ENCODE results near the gene BEST1. TPM values are rescaled to one million over a fixed set of nuclear protein-coding genes. Genes with fewer than 3 reads are reported as not detected.

The BEST1 gene
- total and polyA plus RNA-seq, 2 of the 13 experiments (the other 11 are each of a cell fraction or from before 2014, with no cell fraction given): 0.09 to 0.65 TPM

- TF ChIP-seq TAF15 (IDR thresholded peaks at IDR 0.05; ENCODE audit: low read depth, low read length, poor library complexity, severe bottlenecking) (no peak), BRD4 (CRISPR knock-in tag; IDR thresholded peaks at IDR 0.05) (peak; percentile 86), ZNF414 (CRISPR knock-in tag; IDR thresholded peaks at IDR 0.05) (peak; percentile 32; the same call in 1 of the 2 replicates), SKI (IDR thresholded peaks at IDR 0.05; ENCODE audit: partially characterized antibody) (peak; percentile 30), FOXK2 (IDR thresholded peaks at IDR 0.05) (0 out of 2 replicates have a peak, but pooled peaks have one; percentile 49)
Observed at GRCh38 chr11:61971248-61972111, 21.3 kb downstream of the BEST1 start (continued).

- TSS peak; percentile 98 for BruUV-seq (replicated peaks)
- POLR2A ChIA-PET: interaction anchor here (0.8 to 14.8 kb wide), 21 partner anchors 9 to 869 kb away, joined by 3 to 518 read pairs (median 8); partner anchors contain the start of genes BEST1 and FADS1
- ATAC-seq: peak; percentile 23
- Histone ChIP-seq H3K36me3 (replicated peaks in 1 of 2; ENCODE audit: control insufficient read depth in 1 of 2, insufficient read depth in 2 of 2, low read length in 2 of 2) (no peaks in the 10 kb centered on the region), H3K27me3 (ENCODE audit: control insufficient read depth in 1 of 2, insufficient read depth in 2 of 2, low read length in 2 of 2) (no peaks in the 10 kb centered on the region; a peak in 1 of 5 replicates), H3K9ac (ENCODE audit: insufficient read depth, low read depth, low read length) (peak overlapping the region; percentile 100), H3K4me3 (replicated peaks in 1 of 3; ENCODE audit: insufficient read depth in 1 of 3, low read depth in 2 of 3, low read length in 3 of 3) (peak overlapping the region; percentile 65 to 72 (median 71)), H3K4me1 (ENCODE audit: insufficient read depth, low read length) (peaks cover 86% of the 10 kb centered on the region), H3K4me2 (ENCODE audit: low read depth, low read length) (peak overlapping the region; percentile 99), H3K27ac (ENCODE audit: extremely low read length, insufficient read depth, low read length) (peak overlapping the region; percentile 100), H2AFZ (ENCODE audit: low read length) (no peak overlapping the region), H3K9me3 (ENCODE audit: low read length) (no peaks in the 10 kb centered on the region), H3K79me2 (ENCODE audit: insufficient read depth, low read length) (peaks cover 21% of the 10 kb centered on the region), H4K20me1 (ENCODE audit: insufficient read depth, low read length) (no peaks in the 10 kb centered on the region)
- DNase-seq (ENCODE audit: low spot score): no peak
- no peak for FAIRE-seq
- CTCF ChIA-PET (ENCODE audit: low intra/inter-chr PET ratio, low total read pairs): no interaction called here
- intact Hi-C loops (cut with micrococcal nuclease; ENCODE audit: unreplicated experiment): loop anchor here (1.0 to 2.0 kb wide), 2 partner anchors 9 to 83 kb away; no protein-coding TSS in a partner anchor
- WGBS (ENCODE audit: low lambda C conversion rate): 1% methylated on average over 7 of the region's 7 CpGs
- in situ Hi-C loops (cut with HindIII; ENCODE audit: extremely low pct_ligation_motif_present, low pct_unique_long_range_greater_than_20kb): no loop called here
- TF ChIP-seq ZNF678 (CRISPR knock-in tag; IDR thresholded peaks at IDR 0.05) (no peak), CREB1 (IDR thresholded peaks at IDR 0.05) (no peak), CREB1 (CRISPR knock-in tag; IDR thresholded peaks at IDR 0.05) (0 out of 2 replicates have a peak, but pooled peaks have one; percentile 29), ZNF205 (CRISPR knock-in tag; IDR thresholded peaks at IDR 0.05) (no peak; the same call in none of the 2 replicates), ELF3 (CRISPR knock-in tag; IDR thresholded peaks at IDR 0.05) (no peak), KLF16 (CRISPR knock-in tag; IDR thresholded peaks at IDR 0.05) (0 out of 4 replicates have a peak, but pooled peaks of 1 of the 2 experiments have one; percentile 49), CEBPG (CRISPR knock-in tag; IDR thresholded peaks at IDR 0.05) (peak; percentile 58), SOX13 (IDR thresholded peaks at IDR 0.05) (no peak; the same call in none of the 2 replicates), SOX13 (CRISPR knock-in tag; conservative IDR thresholded peaks at IDR 0.05 in 1 of 2, IDR thresholded peaks at IDR 0.05 in 1 of 2) (peak in 1 of 2 experiments; percentile 91; a peak in 2 of 4 replicates), ATF1 (CRISPR knock-in tag; IDR thresholded peaks at IDR 0.05) (peak; percentile 64; the same call in 1 of the 2 replicates), POLR2G (IDR thresholded peaks at IDR 0.05; ENCODE audit: low read depth, low read length) (peak; percentile 55), BORCS8-MEF2B (CRISPR knock-in tag; IDR thresholded peaks at IDR 0.05) (0 out of 2 replicates have a peak, but pooled peaks have one; percentile 21), SOX5 (CRISPR knock-in tag; IDR thresholded peaks at IDR 0.05; ENCODE audit: borderline replicate concordance) (peak; percentile 91; the same call in 1 of the 2 replicates), NCOA1 (CRISPR knock-in tag; IDR thresholded peaks at IDR 0.05) (0 out of 2 replicates have a peak, but pooled peaks have one; percentile 77), ZNF782 (CRISPR knock-in tag; IDR thresholded peaks at IDR 0.05; ENCODE audit: borderline replicate concordance) (0 out of 2 replicates have a peak, but pooled peaks have one; percentile 12)
Observed at GRCh38 chr11:61972112-61972671, 22.0 kb downstream of the BEST1 start.
